ENCODE measurements around the gene MARCHF10.

MARCHF10 gene

GRCh38 chr17:62657145-62657665 is 150.9 kb downstream of the MARCHF10 start:
- no peak for TF ChIP-seq Cebpa-rat (IDR thresholded peaks at IDR 0.05)
- Histone ChIP-seq H3K9ac (no peak overlapping the region), H3K4me2 (no peak overlapping the region), H3K27ac (no peak overlapping the region), H4K20me1 (peaks cover 9% of the 10 kb centered on the region; the same call in 1 of the 2 replicates), H3K4me1 (peaks cover 19% of the 10 kb centered on the region), H3K9me3 (peaks cover 23% of the 10 kb centered on the region), H3K27me3 (no peaks in the 10 kb centered on the region), H3K36me3 (peaks cover 52% of the 10 kb centered on the region), H3K4me3 (no peak overlapping the region)

GRCh38 chr17:62656446-62656845 is 151.7 kb downstream of the MARCHF10 start:
- no peak for TF ChIP-seq Cebpa-rat (IDR thresholded peaks at IDR 0.05)
- Histone ChIP-seq H3K4me3 (no peak overlapping the region), H3K27ac (no peak overlapping the region), H3K9ac (no peak overlapping the region), H3K36me3 (peaks cover 52% of the 10 kb centered on the region), H3K9me3 (peaks cover 23% of the 10 kb centered on the region), H3K4me2 (no peak overlapping the region), H4K20me1 (peaks cover 9% of the 10 kb centered on the region; the same call in 1 of the 2 replicates), H3K4me1 (peaks cover 26% of the 10 kb centered on the region), H3K27me3 (no peaks in the 10 kb centered on the region)

GRCh38 chr17:62655656-62656055 is 152.5 kb downstream of the MARCHF10 start:
- Histone ChIP-seq H3K27ac (no peak overlapping the region), H3K9ac (no peak overlapping the region), H3K9me3 (peaks cover 18% of the 10 kb centered on the region), H4K20me1 (peaks cover 9% of the 10 kb centered on the region; the same call in 1 of the 2 replicates), H3K36me3 (peaks cover 48% of the 10 kb centered on the region), H3K27me3 (no peaks in the 10 kb centered on the region), H3K4me2 (no peak overlapping the region), H3K4me3 (no peak overlapping the region), H3K4me1 (peaks cover 32% of the 10 kb centered on the region)
- TF ChIP-seq Cebpa-rat (IDR thresholded peaks at IDR 0.05): no peak

GRCh38 chr17:62653826-62654761 is 154.0 kb downstream of the MARCHF10 start:
- Histone ChIP-seq H3K27me3 (no peaks in the 10 kb centered on the region), H4K20me1 (peaks cover 9% of the 10 kb centered on the region; the same call in 1 of the 2 replicates), H3K4me2 (peak overlapping the region; percentile 100), H3K9me3 (peaks cover 2% of the 10 kb centered on the region), H3K36me3 (peaks cover 32% of the 10 kb centered on the region), H3K4me1 (peaks cover 41% of the 10 kb centered on the region), H3K9ac (peak overlapping the region; percentile 83; the same call in 1 of the 2 replicates), H3K27ac (peak overlapping the region; percentile 26), H3K4me3 (peak overlapping the region; percentile 73; the same call in 1 of the 2 replicates)
- TF ChIP-seq Cebpa-rat (IDR thresholded peaks at IDR 0.05): no peak

GRCh38 chr17:62653002-62653825 is 154.9 kb downstream of the MARCHF10 start:
- H3K27me3 ChIP-seq: no peaks in the 10 kb centered on the region
- H3K27ac ChIP-seq: peak overlapping the region; percentile 92
- peaks cover 50% of the 10 kb centered on the region for H3K4me1 ChIP-seq
- H4K20me1 ChIP-seq: peaks cover 17% of the 10 kb centered on the region; the same call in 1 of the 2 replicates
- peaks cover 25% of the 10 kb centered on the region for H3K36me3 ChIP-seq
- peak overlapping the region; percentile 83 for H3K9ac ChIP-seq
- peak overlapping the region; percentile 100 for H3K4me2 ChIP-seq
- no peak for TF ChIP-seq Cebpa-rat (IDR thresholded peaks at IDR 0.05)
- H3K9me3 ChIP-seq: no peaks in the 10 kb centered on the region
- peak overlapping the region; percentile 73 for H3K4me3 ChIP-seq

- H3K4me2 ChIP-seq: peak overlapping the region; percentile 100
- peaks cover 29% of the 10 kb centered on the region for H3K36me3 ChIP-seq
- peak overlapping the region; percentile 92 for H3K27ac ChIP-seq
- peaks cover 19% of the 10 kb centered on the region; the same call in 1 of the 2 replicates for H4K20me1 ChIP-seq
- H3K9me3 ChIP-seq: no peaks in the 10 kb centered on the region
- H3K27me3 ChIP-seq: no peaks in the 10 kb centered on the region
- H3K9ac ChIP-seq: peak overlapping the region; percentile 83
- TF ChIP-seq Cebpa-rat (IDR thresholded peaks at IDR 0.05): no peak
- H3K4me3 ChIP-seq: peak overlapping the region; percentile 73
- peaks cover 53% of the 10 kb centered on the region for H3K4me1 ChIP-seq
Observed at GRCh38 chr17:62652251-62653001, 155.7 kb downstream of the MARCHF10 start.

All from BLaER1 (cell line).